Activated CD8-positive, alpha-beta memory T cell treated with anti-CD3 and anti-CD28 coated beads, Interleukin-2, amount 50 U/mL, for 24 hours (primary cell): ENCODE results near the gene TBCB.
"Not testable (repeated sequence)": the region's sequence is repeated elsewhere in the genome, so short reads cannot be mapped to it uniquely, and the experiment has no call there.

Source experiments
- DNase-seq: peaks from one replicate; pipeline ENCODE4 v3.0.0-alpha.2; 2020; ENCODE audit errors: extremely low read depth

TBCB gene

GRCh38 chr19:36172852-36173251, 57.6 kb downstream of the TBCB start:
- no peak for DNase-seq

GRCh38 chr19:36173846-36174245, 58.6 kb downstream of the TBCB start:
- DNase-seq: not testable (repeated sequence)
